ENCODE results near the gene PCDHGB4. TPM values are rescaled to one million over a fixed set of nuclear protein-coding genes. Genes with fewer than 3 reads are reported as not detected.
"Not testable (repeated sequence)": the region's sequence is repeated elsewhere in the genome, so short reads cannot be mapped to it uniquely, and the experiment has no call there.

Gene PCDHGB4
- 1 to 10 TPM; 3.6 to 4.9 TPM for total RNA-seq

GRCh38 chr5:141387557-141388311 lies at the start of gene PCDHGB4:
PCDHGB4 (plus strand) TSS chr5:141387698; CDS start chr5:141387885, 187 bp downstream.
- H3K27me3 ChIP-seq; H3K36me3 ChIP-seq (replicated peaks in 1 of 2; ENCODE audit: insufficient read depth in 1 of 2, low read depth in 2 of 2); H3K4me1 ChIP-seq; H3K4me3 ChIP-seq; intact Hi-C loops (cut with DNase I); H3K27ac ChIP-seq: not testable (repeated sequence)
- peak in 4 of 7 experiments; percentile 27 to 34 (median 32) for TF ChIP-seq CTCF (IDR thresholded peaks at IDR 0.05)
- peaks cover 0 to 68% (median 12%) of the 10 kb centered on the region in 3 donors for H3K9me3 ChIP-seq
- WGBS, 2 donors: 8 to 12% methylated on average over 17 to 23 of the region's 40 CpGs
- DNase-seq: peak in 2 of 4 donors; percentile 26 to 32
- peak; percentile 62 for ATAC-seq

GRCh38 chr5:141338538-141339306 lies 48.8 kb upstream of the PCDHGB4 start, which contains the start of gene PCDHGA2:
PCDHGA2 (plus strand) TSS chr5:141338760.
- Histone ChIP-seq H3K27ac (no peak within 1 kb of the TSS), H3K27me3 (no peaks in the 10 kb centered on the region), H3K9me3 (peaks cover 0 to 47% (median 0%) of the 10 kb centered on the region in 3 donors), H3K36me3 (replicated peaks in 1 of 2; ENCODE audit: insufficient read depth in 1 of 2, low read depth in 2 of 2) (no peaks in the 10 kb centered on the region), H3K4me1 (no peaks in the 10 kb centered on the region), H3K4me3 (no peak within 1 kb of the TSS)
- intact Hi-C loops (cut with DNase I): no loop called here
- peak in 3 of 4 donors; percentile 27 to 51 (median 37) for DNase-seq
- WGBS, 2 donors: 5 to 16% methylated on average over 26 to 27 of the region's 27 CpGs
- TF ChIP-seq POLR2A (IDR thresholded peaks at IDR 0.05) (no peak), CTCF (IDR thresholded peaks at IDR 0.05) (peak in 5 of 7 experiments; percentile 26 to 50 (median 40))
- ATAC-seq: no peak

- H3K27me3 ChIP-seq; ATAC-seq; H3K4me3 ChIP-seq; H3K4me1 ChIP-seq; intact Hi-C loops (cut with DNase I); H3K36me3 ChIP-seq (replicated peaks in 1 of 2; ENCODE audit: insufficient read depth in 1 of 2, low read depth in 2 of 2); DNase-seq; H3K27ac ChIP-seq: not testable (repeated sequence)
- H3K9me3 ChIP-seq: peaks cover 0 to 55% (median 4%) of the 10 kb centered on the region in 3 donors
- 42 to 72% methylated on average over 14 to 45 of the region's 45 CpGs for WGBS, 2 donors
These were observed 46.6 kb upstream of the PCDHGB4 start for GRCh38 chr5:141340781-141341354.

GRCh38 chr5:141342773-141343172 lies 44.7 kb upstream of the PCDHGB4 start:
- WGBS, 2 donors: 8 to 24% methylated on average over 1 of the region's 1 CpG
- H3K27me3 ChIP-seq: no peaks in the 10 kb centered on the region
- DNase-seq (no peak), ATAC-seq (no peak)
- no peak overlapping the region for H3K4me3 ChIP-seq
- peaks cover 0 to 50% (median 4%) of the 10 kb centered on the region in 3 donors for H3K9me3 ChIP-seq
- no peak overlapping the region for H3K27ac ChIP-seq
- intact Hi-C loops (cut with DNase I): no loop called here
- H3K4me1 ChIP-seq: no peaks in the 10 kb centered on the region
- no peaks in the 10 kb centered on the region for H3K36me3 ChIP-seq (replicated peaks in 1 of 2; ENCODE audit: insufficient read depth in 1 of 2, low read depth in 2 of 2)
- TF ChIP-seq CTCF (IDR thresholded peaks at IDR 0.05): no peak
- no peak for TF ChIP-seq POLR2A (IDR thresholded peaks at IDR 0.05)

All from body of pancreas (tissue), 4 donors.